ENCODE data around the gene LCN12. TPM values are rescaled to one million over a fixed set of nuclear protein-coding genes. Genes with fewer than 3 reads are reported as not detected.

LCN12 gene
- total and polyA plus RNA-seq, 7 donors, result 0.06 to 1.5 (median 0.27) TPM; not detected in 1

- Histone ChIP-seq H3K4me3 (no peak overlapping the region), H3K27ac (no peak overlapping the region), H3K4me1 (peaks cover 17% of the 10 kb centered on the region), H3K9me3 (no peaks in the 10 kb centered on the region), H3K36me3 (ENCODE audit: insufficient read depth in 1 of 2, low read depth in 1 of 2) (peaks cover 0 to 68% of the 10 kb centered on the region in 2 donors), H3K27me3 (ENCODE audit: insufficient read depth in 3 of 3, low read length in 2 of 3) (no peaks in the 10 kb centered on the region)
- intact Hi-C loops (cut with DNase I), result no loop called here
- ATAC-seq (no peak), DNase-seq (no peak)
- WGBS, 3 donors, result 86 to 88% (median 87%) methylated on average over 11 of the region's 11 CpGs
- TF ChIP-seq CTCF (IDR thresholded peaks at IDR 0.05), result no peak
Measured at GRCh38 chr9:136921307-136921706, 30.8 kb upstream of the LCN12 start.

GRCh38 chr9:136921718-136922117 lies 30.4 kb upstream of the LCN12 start:
- Histone ChIP-seq H3K9me3 (no peaks in the 10 kb centered on the region), H3K4me1 (peaks cover 21% of the 10 kb centered on the region), H3K27ac (no peak overlapping the region), H3K4me3 (no peak overlapping the region), H3K36me3 (ENCODE audit: insufficient read depth in 1 of 2, low read depth in 1 of 2) (peaks cover 0 to 68% of the 10 kb centered on the region in 2 donors), H3K27me3 (ENCODE audit: insufficient read depth in 3 of 3, low read length in 2 of 3) (no peaks in the 10 kb centered on the region)
- ATAC-seq, result peak in 1 of 4 donors; percentile 11
- intact Hi-C loops (cut with DNase I), result no loop called here
- WGBS, 3 donors, result 57 to 58% (median 57%) methylated on average over 10 of the region's 10 CpGs
- DNase-seq, result no peak
- TF ChIP-seq CTCF (IDR thresholded peaks at IDR 0.05), result no peak

GRCh38 chr9:136922540-136922939 lies 29.5 kb upstream of the LCN12 start:
- no peak overlapping the region for H3K27ac ChIP-seq
- TF ChIP-seq CTCF (IDR thresholded peaks at IDR 0.05), result no peak
- H3K4me1 ChIP-seq, result peaks cover 27% of the 10 kb centered on the region
- no peaks in the 10 kb centered on the region for H3K9me3 ChIP-seq
- H3K36me3 ChIP-seq (ENCODE audit: insufficient read depth in 1 of 2, low read depth in 1 of 2), result peaks cover 0 to 65% of the 10 kb centered on the region in 2 donors
- no peak for DNase-seq
- ATAC-seq, result no peak
- WGBS, 3 donors, result 89 to 93% (median 92%) methylated on average over 17 to 19 of the region's 19 CpGs
- no peak overlapping the region for H3K4me3 ChIP-seq
- intact Hi-C loops (cut with DNase I), result no loop called here
- no peaks in the 10 kb centered on the region for H3K27me3 ChIP-seq (ENCODE audit: insufficient read depth in 3 of 3, low read length in 2 of 3)

- TF ChIP-seq CTCF (IDR thresholded peaks at IDR 0.05), result no peak
- ATAC-seq, result no peak
- 94 to 98% (median 96%) methylated on average over 19 of the region's 19 CpGs for WGBS, 3 donors
- intact Hi-C loops (cut with DNase I), result no loop called here
- Histone ChIP-seq H3K9me3 (no peaks in the 10 kb centered on the region), H3K4me3 (no peak overlapping the region), H3K27ac (no peak overlapping the region), H3K4me1 (peaks cover 40% of the 10 kb centered on the region), H3K36me3 (ENCODE audit: insufficient read depth in 1 of 2, low read depth in 1 of 2) (peaks cover 0 to 56% of the 10 kb centered on the region in 2 donors), H3K27me3 (ENCODE audit: insufficient read depth in 3 of 3, low read length in 2 of 3) (no peaks in the 10 kb centered on the region)
- no peak for DNase-seq
Measured at GRCh38 chr9:136923881-136924280, 28.2 kb upstream of the LCN12 start.
